ENCODE data around the gene C17orf107. TPM values are rescaled to one million over a fixed set of nuclear protein-coding genes. Genes with fewer than 3 reads are reported as not detected.
A peak's percentile ranks its signal among the peaks of the same experiment; 100 is the strongest.

Gene C17orf107
- total and polyA plus RNA-seq, 2 of the 13 experiments (the other 11 are each of a cell fraction or from before 2014, with no cell fraction given), result 0.20 to 0.59 TPM

GRCh38 chr17:4934173-4934979 is 35.0 kb downstream of the C17orf107 start (continued):
- TF ChIP-seq PTBP1 (IDR thresholded peaks at IDR 0.05; ENCODE audit: low read depth, low read length, poor library complexity, severe bottlenecking) (no peak), ZNF317 (CRISPR knock-in tag; IDR thresholded peaks at IDR 0.05) (no peak), DMAP1 (CRISPR knock-in tag; IDR thresholded peaks at IDR 0.05) (no peak), FIP1L1 (IDR thresholded peaks at IDR 0.05; ENCODE audit: borderline replicate concordance, insufficient read depth, low read depth, low read length) (no peak), ZNF543 (CRISPR knock-in tag; IDR thresholded peaks at IDR 0.05) (no peak), SKI (IDR thresholded peaks at IDR 0.05; ENCODE audit: partially characterized antibody) (no peak), SIN3B (IDR thresholded peaks at IDR 0.05; ENCODE audit: low read length) (no peak), ZSCAN22 (CRISPR knock-in tag; IDR thresholded peaks at IDR 0.05) (no peak), TGIF2 (CRISPR knock-in tag; IDR thresholded peaks at IDR 0.05) (no peak), REST (IDR thresholded peaks at IDR 0.05; ENCODE audit: borderline replicate concordance in 1 of 2, low read depth in 1 of 2, low read length in 2 of 2) (peak in 1 of 2 experiments; percentile 64; a peak in 2 of 4 replicates), KDM5A (IDR thresholded peaks at IDR 0.05; ENCODE audit: borderline replicate concordance, low read length) (no peak), GRHL1 (CRISPR knock-in tag; conservative IDR thresholded peaks at IDR 0.05) (no peak), FOXP1 (IDR thresholded peaks at IDR 0.05) (no peak), FOXP1 (CRISPR knock-in tag; IDR thresholded peaks at IDR 0.05) (no peak), REL (CRISPR knock-in tag; conservative IDR thresholded peaks at IDR 0.05) (no peak), REXO4 (CRISPR knock-in tag; IDR thresholded peaks at IDR 0.05; ENCODE audit: borderline replicate concordance) (no peak), ZNF234 (CRISPR knock-in tag; conservative IDR thresholded peaks at IDR 0.05) (no peak), SKIL (CRISPR knock-in tag; IDR thresholded peaks at IDR 0.05; ENCODE audit: borderline replicate concordance) (no peak), KDM2A (CRISPR knock-in tag; IDR thresholded peaks at IDR 0.05; ENCODE audit: borderline replicate concordance, low read depth) (peak; percentile 84), ZFP1 (CRISPR knock-in tag; IDR thresholded peaks at IDR 0.05) (no peak), ZNF788 (CRISPR knock-in tag; IDR thresholded peaks at IDR 0.05; ENCODE audit: borderline replicate concordance) (no peak), SP2 (CRISPR knock-in tag; IDR thresholded peaks at IDR 0.05) (no peak), CBX2 (IDR thresholded peaks at IDR 0.05; ENCODE audit: low read depth, low read length) (no peak), CBX2 (CRISPR knock-in tag; IDR thresholded peaks at IDR 0.05; ENCODE audit: low read depth) (no peak), GATAD1 (CRISPR knock-in tag; IDR thresholded peaks at IDR 0.05) (no peak)

All from HepG2 (cell line).